Ovary (tissue), 3 donors: Measurements from ENCODE around the gene NUDT9.

ENCODE experiments used
- POLR2A ChIP-seq: fragments of 450-650 bp; IDR thresholded peaks from one replicate; pipeline ENCODE4 v1.6.1; 2017; ENCODE audit warnings: antibody characterized with exemption, mild to moderate bottlenecking, moderate library complexity
- TF ChIP-seq, protein P1 (sequence below), 3 donors: fragments of 450-650 bp in 2 of 3; fragments of 200-600 bp in 1 of 3; IDR thresholded peaks; one replicate each; pipeline versions ENCODE4 v1.5.1 to v1.8.0; 2016 to 2022; ENCODE audit warnings: antibody characterized with exemption in 3 of 3, mild to moderate bottlenecking in 1 of 3
- donor health status: DM: no; HTN: no; CAD: no.

DNA sequence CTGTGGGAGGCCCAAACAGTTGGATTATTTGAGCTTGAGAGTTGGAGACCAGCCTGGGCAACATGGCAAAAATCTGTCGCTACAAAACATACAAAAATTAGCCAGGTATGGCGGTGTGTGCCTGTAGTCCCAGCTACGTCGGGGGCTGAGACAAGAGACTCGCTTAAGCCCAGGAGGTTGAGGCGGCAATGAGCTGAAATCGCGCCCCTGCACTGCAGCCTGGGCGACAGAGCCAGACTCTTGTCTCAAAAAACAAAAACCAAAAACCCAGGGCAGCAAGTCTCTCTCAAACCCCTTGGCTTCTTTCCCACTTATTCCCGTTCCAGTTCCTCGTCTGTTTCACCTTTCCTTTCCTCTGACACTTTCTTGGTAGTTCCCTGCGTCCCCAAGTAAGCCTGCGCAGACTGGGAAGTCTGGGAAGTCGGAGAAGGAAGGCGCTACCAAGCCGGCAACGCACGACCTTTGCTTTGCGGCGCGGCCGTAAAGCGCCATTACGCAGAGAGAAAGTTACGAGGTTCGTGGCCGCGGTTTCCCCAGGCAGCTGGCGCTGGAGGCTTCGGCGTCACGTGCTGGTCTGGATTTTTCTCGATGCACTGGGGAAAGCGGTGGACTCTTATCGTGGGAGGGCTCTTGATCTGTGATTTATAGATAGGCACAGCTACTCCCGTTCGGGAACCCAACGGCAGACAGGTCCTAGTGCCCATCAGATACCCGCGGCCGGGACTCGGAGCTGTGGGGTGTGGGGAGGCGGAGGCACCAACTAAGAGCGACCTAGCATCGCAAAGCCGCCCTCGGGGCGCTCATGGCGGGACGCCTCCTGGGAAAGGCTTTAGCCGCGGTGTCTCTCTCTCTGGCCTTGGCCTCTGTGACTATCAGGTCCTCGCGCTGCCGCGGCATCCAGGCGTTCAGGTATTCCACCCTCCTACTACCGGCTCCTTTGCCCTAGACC lies at the start of gene NUDT9:
- TF ChIP-seq, protein P1, sequence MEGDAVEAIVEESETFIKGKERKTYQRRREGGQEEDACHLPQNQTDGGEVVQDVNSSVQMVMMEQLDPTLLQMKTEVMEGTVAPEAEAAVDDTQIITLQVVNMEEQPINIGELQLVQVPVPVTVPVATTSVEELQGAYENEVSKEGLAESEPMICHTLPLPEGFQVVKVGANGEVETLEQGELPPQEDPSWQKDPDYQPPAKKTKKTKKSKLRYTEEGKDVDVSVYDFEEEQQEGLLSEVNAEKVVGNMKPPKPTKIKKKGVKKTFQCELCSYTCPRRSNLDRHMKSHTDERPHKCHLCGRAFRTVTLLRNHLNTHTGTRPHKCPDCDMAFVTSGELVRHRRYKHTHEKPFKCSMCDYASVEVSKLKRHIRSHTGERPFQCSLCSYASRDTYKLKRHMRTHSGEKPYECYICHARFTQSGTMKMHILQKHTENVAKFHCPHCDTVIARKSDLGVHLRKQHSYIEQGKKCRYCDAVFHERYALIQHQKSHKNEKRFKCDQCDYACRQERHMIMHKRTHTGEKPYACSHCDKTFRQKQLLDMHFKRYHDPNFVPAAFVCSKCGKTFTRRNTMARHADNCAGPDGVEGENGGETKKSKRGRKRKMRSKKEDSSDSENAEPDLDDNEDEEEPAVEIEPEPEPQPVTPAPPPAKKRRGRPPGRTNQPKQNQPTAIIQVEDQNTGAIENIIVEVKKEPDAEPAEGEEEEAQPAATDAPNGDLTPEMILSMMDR (IDR thresholded peaks at IDR 0.05) = no peak
- peak; percentile 94 for TF ChIP-seq POLR2A
